HepG2 (cell line): ENCODE data around the gene ZNF175. TPM values are rescaled to one million over a fixed set of nuclear protein-coding genes. Genes with fewer than 3 reads are reported as not detected.

Source experiments
- CREBL2 ChIP-seq: sonication (generic); formaldehyde crosslinking; IDR thresholded peaks from 2 replicates; pipeline ENCODE4 v1.8.1; 2023; ENCODE audit warnings: missing genetic modification reagents, mild to moderate bottlenecking, borderline replicate concordance
- FOXM1 ChIP-seq: sonication (generic); formaldehyde crosslinking; IDR thresholded peaks from 2 replicates; pipeline ENCODE4 v1.5.0; 2020; ENCODE audit warnings: missing genetic modification reagents
- HINFP ChIP-seq: sonication (generic); formaldehyde crosslinking; IDR thresholded peaks from 2 replicates; pipeline ENCODE4 v1.4.0; 2020; ENCODE audit warnings: low read depth, mild to moderate bottlenecking, missing genetic modification reagents
- KAT8 ChIP-seq: IDR thresholded peaks from 2 replicates; pipeline ENCODE4 v1.6.1; 2016; ENCODE audit warnings: missing genetic modification reagents, missing compliant biosample characterization
- KDM6A ChIP-seq: IDR thresholded peaks from 2 replicates; pipeline ENCODE4 v1.6.1; 2016; ENCODE audit warnings: low read depth
- MEIS1 ChIP-seq: sonication (generic); formaldehyde crosslinking; IDR thresholded peaks from 2 replicates; pipeline ENCODE4 v1.9.0; 2021; ENCODE audit warnings: mild to moderate bottlenecking, missing genetic modification reagents, moderate library complexity, borderline replicate concordance
- MIER2 ChIP-seq: IDR thresholded peaks from 2 replicates; pipeline ENCODE4 v1.6.1; 2016; ENCODE audit warnings: missing biosample characterization, missing genetic modification reagents
- MXD3 ChIP-seq: IDR thresholded peaks from 2 replicates; pipeline ENCODE4 v1.6.1; 2016; ENCODE audit warnings: mild to moderate bottlenecking, missing biosample characterization, missing genetic modification reagents
- NRL ChIP-seq: sonication (generic); formaldehyde crosslinking; IDR thresholded peaks from 2 replicates; pipeline ENCODE4 v1.5.0; 2020; ENCODE audit warnings: missing genetic modification reagents, mild to moderate bottlenecking, moderate library complexity, borderline replicate concordance
- POLR2G ChIP-seq: fragments of 200-400 bp; formaldehyde crosslinking; IDR thresholded peaks from 2 replicates; pipeline ENCODE4 v1.6.1; 2018; ENCODE audit warnings: mild to moderate bottlenecking, low read depth, low read length, moderate library complexity
- RAD51 ChIP-seq: fragments of 450-650 bp; IDR thresholded peaks from 2 replicates; pipeline ENCODE4 v1.6.1; 2016; ENCODE audit warnings: borderline replicate concordance
- SALL1 ChIP-seq: sonication (generic); formaldehyde crosslinking; IDR thresholded peaks from 2 replicates; pipeline ENCODE4 v1.8.0; 2022; ENCODE audit warnings: mild to moderate bottlenecking, missing genetic modification reagents
- TAF15 ChIP-seq: fragments of 200-400 bp; formaldehyde crosslinking; IDR thresholded peaks from one replicate; pipeline ENCODE4 v1.6.1; 2018; ENCODE audit warnings: mild to moderate bottlenecking, low read depth, low read length; ENCODE audit not compliant: poor library complexity, severe bottlenecking
- TCF7L2 ChIP-seq: IDR thresholded peaks from 2 replicates; pipeline ENCODE4 v1.6.1; 2011; ENCODE audit warnings: mild to moderate bottlenecking, low read depth, low read length, moderate library complexity
- ZBTB33 ChIP-seq: sonication (generic); formaldehyde crosslinking; IDR thresholded peaks from 2 replicates; pipeline ENCODE4 v1.4.0; 2020; ENCODE audit warnings: missing genetic modification reagents
- ZNF569 ChIP-seq: sonication (generic); formaldehyde crosslinking; IDR thresholded peaks from 2 replicates; pipeline ENCODE4 v1.5.0; 2020; ENCODE audit warnings: mild to moderate bottlenecking, missing genetic modification reagents, moderate library complexity, borderline replicate concordance
- ZNF687 ChIP-seq: sonication (generic); formaldehyde crosslinking; IDR thresholded peaks from 2 replicates; pipeline ENCODE4 v1.5.1; 2020; ENCODE audit warnings: mild to moderate bottlenecking, missing genetic modification reagents, moderate library complexity
- ZNF703 ChIP-seq: sonication (generic); formaldehyde crosslinking; IDR thresholded peaks from 2 replicates; pipeline ENCODE4 v1.5.1; 2020; ENCODE audit warnings: missing genetic modification reagents, mild to moderate bottlenecking, moderate library complexity, borderline replicate concordance
- polyA plus RNA-seq, 8 experiments: library from polyadenylated mRNA; depleted of rRNA in 3 of 8; stranded (reverse) in 7 of 8; unstranded in 1 of 8; fragments of >200 nt; fragmentation: Illumina TruSeq in 4 of 8; extraction: Trizol in 4 of 8; gene quantifications; 2 replicates each; pipeline versions ENCODE4 v1.2.1 to v1.2.3, GENCODE V29; 2011 to 2016; ENCODE audit warnings: low read depth in 4 of 8, missing spikeins in 1 of 8, mixed read lengths in 1 of 8; ENCODE audit not compliant: insufficient read depth in 1 of 8
- total RNA-seq, 5 experiments: library from RNA; depleted of rRNA; stranded (reverse); fragments of >200 nt; fragmentation: Illumina TruSeq; extraction: Trizol; gene quantifications; 2 replicates each; pipeline ENCODE4 v1.2.3, GENCODE V29; 2016; ENCODE audit warnings: low read depth in 1 of 5
- TF ChIP-seq, protein P1 (sequence below): IDR thresholded peaks from 2 replicates; pipeline ENCODE4 v1.6.1; 2016; ENCODE audit warnings: missing biosample characterization, missing genetic modification reagents, low read depth

ZNF175 gene
- total and polyA plus RNA-seq, 2 of the 13 experiments (the other 11 are each of a cell fraction or from before 2014, with no cell fraction given), result 1.2 to 1.5 TPM

DNA sequence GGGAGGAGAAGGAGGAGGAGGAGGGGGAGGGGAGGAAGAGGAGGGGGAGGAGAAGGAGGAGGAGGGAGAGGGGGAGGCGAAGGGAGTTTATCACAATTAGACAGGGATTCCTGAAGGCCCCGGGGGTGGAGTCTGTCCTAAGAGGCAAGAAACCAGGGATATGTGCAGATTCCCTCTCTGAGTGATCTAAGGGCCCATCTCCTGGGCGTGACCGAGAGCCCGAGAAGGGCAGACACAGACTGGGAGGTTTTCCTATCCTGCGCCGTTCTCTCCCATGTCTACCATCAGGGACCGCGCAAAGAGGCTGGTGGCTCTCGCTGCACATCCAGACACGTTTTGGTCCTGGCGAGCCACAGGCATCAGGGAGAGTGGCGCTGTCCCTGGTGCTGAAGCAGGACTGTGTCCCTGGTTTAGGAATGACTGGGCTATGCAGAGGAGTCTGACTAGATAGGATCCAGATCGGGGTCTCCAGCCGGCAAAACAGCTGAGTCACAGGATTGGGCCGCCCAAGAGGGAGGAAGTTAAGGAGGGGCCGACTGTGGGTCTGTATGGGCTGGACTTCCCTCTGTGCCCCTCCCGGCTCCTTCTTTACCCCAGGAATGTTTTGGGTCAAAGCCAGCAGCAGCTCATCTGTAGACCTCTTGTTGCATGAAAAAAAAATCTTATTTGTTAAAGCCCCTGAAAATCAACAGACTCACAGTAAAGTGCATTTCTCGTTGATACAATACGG, 17.9 kb upstream of the ZNF175 start (continued):
- TF ChIP-seq POLR2G, result no peak
- no peak for TF ChIP-seq CREBL2 (CRISPR knock-in tag)
- no peak for TF ChIP-seq ZNF569 (CRISPR knock-in tag)
- TF ChIP-seq, protein P1, sequence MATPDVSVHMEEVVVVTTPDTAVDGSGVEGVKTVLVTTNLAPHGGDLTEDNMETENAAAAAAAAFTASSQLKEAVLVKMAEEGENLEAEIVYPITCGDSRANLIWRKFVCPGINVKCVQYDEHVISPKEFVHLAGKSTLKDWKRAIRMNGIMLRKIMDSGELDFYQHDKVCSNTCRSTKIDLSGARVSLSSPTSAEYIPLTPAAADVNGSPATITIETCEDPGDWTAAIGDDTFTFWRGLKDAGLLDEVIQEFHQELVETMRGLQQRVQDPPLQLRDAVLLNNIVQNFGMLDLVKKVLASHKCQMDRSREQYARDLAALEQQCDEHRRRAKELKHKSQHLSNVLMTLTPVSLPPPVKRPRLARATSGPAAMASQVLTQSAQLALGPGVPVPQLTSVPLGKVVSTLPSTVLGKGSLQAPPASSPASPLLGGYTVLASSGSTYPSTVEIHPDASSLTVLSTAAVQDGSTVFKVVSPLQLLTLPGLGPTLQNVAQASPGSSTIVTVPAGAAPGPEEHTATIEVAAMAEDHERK (CRISPR knock-in tag), result no peak
- TF ChIP-seq ZNF703 (CRISPR knock-in tag), result no peak
- no peak for TF ChIP-seq TAF15
- TF ChIP-seq KDM6A (CRISPR knock-in tag), result no peak
- peak; percentile 91 for TF ChIP-seq SALL1 (CRISPR knock-in tag)
- peak; percentile 37 for TF ChIP-seq ZNF687
- TF ChIP-seq NRL (CRISPR knock-in tag), result no peak
- no peak for TF ChIP-seq ZBTB33 (CRISPR knock-in tag)
- TF ChIP-seq TCF7L2, result no peak
- no peak for TF ChIP-seq MEIS1 (CRISPR knock-in tag)
- no peak; the same call in 1 of the 2 replicates for TF ChIP-seq HINFP (CRISPR knock-in tag)
- peak; percentile 53; the same call in 1 of the 2 replicates for TF ChIP-seq KAT8 (CRISPR knock-in tag)
- peak; percentile 92 for TF ChIP-seq MXD3
- peak; percentile 99 for TF ChIP-seq MIER2
- no peak for TF ChIP-seq RAD51
- peak; percentile 78; the same call in 1 of the 2 replicates for TF ChIP-seq FOXM1 (CRISPR knock-in tag)
